IMR-90 (cell line): ENCODE results near the gene ERMARD. TPM values are rescaled to one million over a fixed set of nuclear protein-coding genes. Genes with fewer than 3 reads are reported as not detected.

Experiments used
- ATAC-seq: fragments of 200-7000 bp; cut with Tn5 transposase; 2 replicates; pipeline ENCODE4 v1.9.1; 2020; ENCODE audit warnings: low read depth, mild to moderate bottlenecking, moderate library complexity
- BruUV-seq: library from RNA; stranded (reverse); fragments of 400-500 nt; replicated peaks from 2 replicates; lab custom pipeline; 2021; lab: Mats Ljungman, UMichigan
- CTCF ChIA-PET: fragments of 300-600 bp; formaldehyde crosslinking; extraction: SDS; loops from one replicate; lab custom pipeline; 2021; ENCODE audit warnings: antibody characterized with exemption; lab: Yijun Ruan, JAX
- POLR2A ChIA-PET: fragments of 300-600 bp; sonication (Branson Sonifier 250); formaldehyde crosslinking; loops from one replicate; lab custom pipeline; 2022; ENCODE audit warnings: antibody characterized with exemption; ENCODE audit not compliant: unreplicated experiment; lab: Charles Lee
- DNase-seq: peaks from one replicate; pipeline ENCODE4 v3.0.0; 2013
- H2AFZ ChIP-seq: replicated peaks from 2 replicates; pipeline ENCODE3; 2013; ENCODE audit warnings: low read length, mild to moderate bottlenecking; ENCODE audit not compliant: poor library complexity
- H2AK5ac ChIP-seq: 2 replicates; pipeline ENCODE4 v1.6.1; 2013; ENCODE audit warnings: low read depth, low read length, inconsistent platforms
- H2AK9ac ChIP-seq: replicated peaks from 2 replicates; pipeline ENCODE3; 2013; ENCODE audit warnings: mild to moderate bottlenecking, low read depth, low read length, moderate library complexity; ENCODE audit not compliant: poor library complexity
- H2BK120ac ChIP-seq: 2 replicates; pipeline ENCODE4 v1.6.1; 2013; ENCODE audit warnings: low read depth, low read length, inconsistent platforms
- H2BK15ac ChIP-seq: 3 replicates; pipeline ENCODE4 v1.6.1; 2013; ENCODE audit warnings: low read depth, low read length, inconsistent platforms
- H2BK20ac ChIP-seq: 2 replicates; pipeline ENCODE4 v1.6.1; 2013; ENCODE audit warnings: low read depth, mild to moderate bottlenecking, inconsistent platforms, low read length, moderate library complexity
- H2BK5ac ChIP-seq: 2 replicates; pipeline ENCODE4 v1.6.1; 2013; ENCODE audit warnings: mild to moderate bottlenecking, low read depth, low read length, inconsistent platforms; ENCODE audit not compliant: poor library complexity, severe bottlenecking
- H3K14ac ChIP-seq: replicated peaks from 2 replicates; pipeline ENCODE4 v1.6.1; 2013; ENCODE audit warnings: low read depth, low read length, inconsistent platforms
- H3K18ac ChIP-seq: 2 replicates; pipeline ENCODE4 v1.6.1; 2013; ENCODE audit warnings: low read depth, low read length, control low read depth
- H3K23ac ChIP-seq: 2 replicates; pipeline ENCODE4 v1.6.1; 2013; ENCODE audit warnings: low read depth, low read length, inconsistent platforms
- H3K27ac ChIP-seq: 2 replicates; pipeline ENCODE4 v1.5.1; 2013; ENCODE audit warnings: mild to moderate bottlenecking, control low read depth, low read length; ENCODE audit not compliant: insufficient read depth
- H3K27me3 ChIP-seq: 2 replicates; pipeline ENCODE4 v1.6.1; 2013; ENCODE audit warnings: low read length; ENCODE audit not compliant: control insufficient read depth, insufficient read depth
- H3K36me3 ChIP-seq: 2 replicates; pipeline ENCODE4 v1.6.1; 2013; ENCODE audit warnings: low read length, mixed read lengths; ENCODE audit not compliant: control insufficient read depth, insufficient read depth
- H3K4ac ChIP-seq: 2 replicates; pipeline ENCODE4 v1.6.1; 2013; ENCODE audit warnings: low read depth, low read length, inconsistent platforms
- H3K4me1 ChIP-seq: 2 replicates; pipeline ENCODE4 v1.6.1; 2013; ENCODE audit warnings: low read length, mixed read lengths; ENCODE audit not compliant: control insufficient read depth, insufficient read depth
- H3K4me2 ChIP-seq: 2 replicates; pipeline ENCODE4 v1.6.1; 2013; ENCODE audit warnings: low read depth, mild to moderate bottlenecking, control low read depth, low read length, moderate library complexity
- H3K4me3 ChIP-seq: 2 replicates; pipeline ENCODE4 v1.5.1; 2013; ENCODE audit warnings: low read depth, mild to moderate bottlenecking, control low read depth, low read length, moderate library complexity; ENCODE audit not compliant: insufficient read depth
- H3K56ac ChIP-seq: 2 replicates; pipeline ENCODE4 v1.6.1; 2013; ENCODE audit warnings: low read length, inconsistent platforms; ENCODE audit not compliant: insufficient read depth; ENCODE audit errors: extremely low read depth
- H3K79me1 ChIP-seq, 2 experiments: 2 replicates each; pipeline ENCODE4 v1.6.1; 2013; ENCODE audit warnings: low read length in 2 of 2, inconsistent platforms in 1 of 2, low read depth in 1 of 2
- H3K9ac ChIP-seq: 2 replicates; pipeline ENCODE4 v1.6.1; 2013; ENCODE audit warnings: low read depth, low read length, control low read depth
- H3K9me1 ChIP-seq: 2 replicates; pipeline ENCODE4 v1.6.1; 2013; ENCODE audit warnings: low read length, inconsistent platforms; ENCODE audit not compliant: insufficient read depth
- H3K9me3 ChIP-seq: 2 replicates; pipeline ENCODE4 v1.6.1; 2013; ENCODE audit warnings: low read length; ENCODE audit not compliant: control insufficient read depth, insufficient read depth
- H4K20me1 ChIP-seq: 2 replicates; pipeline ENCODE4 v1.6.1; 2013; ENCODE audit warnings: low read length, inconsistent platforms; ENCODE audit not compliant: insufficient read depth
- H4K5ac ChIP-seq: 2 replicates; pipeline ENCODE4 v1.6.1; 2013; ENCODE audit warnings: mild to moderate bottlenecking, low read depth, low read length, control low read depth
- H4K8ac ChIP-seq, 2 experiments: 2 replicates each; pipeline ENCODE4 v1.6.1; 2013; ENCODE audit warnings: low read depth in 2 of 2, low read length in 2 of 2, control low read depth in 1 of 2, inconsistent platforms in 1 of 2
- H4K91ac ChIP-seq: 2 replicates; pipeline ENCODE4 v1.6.1; 2013; ENCODE audit warnings: low read depth, low read length, inconsistent platforms; ENCODE audit not compliant: insufficient read depth
- FOS ChIP-seq: fragments of 150-350 bp; IDR thresholded peaks from 2 replicates; pipeline ENCODE4 v1.6.1; 2016; ENCODE audit warnings: low read depth, low read length
- POLR2A ChIP-seq: IDR thresholded peaks from 2 replicates; pipeline ENCODE4 v1.6.1; 2012; ENCODE audit warnings: mild to moderate bottlenecking, low read depth, low read length
- RCOR1 ChIP-seq: IDR thresholded peaks from 2 replicates; pipeline ENCODE4 v1.6.1; 2012; ENCODE audit warnings: mild to moderate bottlenecking, low read length, improper control_type of control experiment; ENCODE audit not compliant: insufficient replicate concordance
- RFX5 ChIP-seq: IDR thresholded peaks from 2 replicates; pipeline ENCODE4 v1.8.0; 2012; ENCODE audit warnings: low read depth, mild to moderate bottlenecking, low read length, moderate library complexity
- WGBS, 2 experiments: methylation state at CpG; one replicate each; pipeline versions ENCODE4 v1.1.5 to v1.1.7; 2013; ENCODE audit warnings: missing lambda C conversion rate in 2 of 2; ENCODE audit not compliant: insufficient read length in 1 of 2; ENCODE audit errors: extremely low coverage in 2 of 2; 5-methylcytosine and 5-hydroxymethylcytosine counted together
- dilution Hi-C: fragments of 300-500 bp; cut with HindIII; formaldehyde crosslinking; loops from one replicate; pipeline ENCODE4 v1.14.3; 2018; ENCODE audit warnings: low sequenced_read_pairs; ENCODE audit not compliant: unreplicated experiment
- in situ Hi-C: fragments of 300-500 bp; cut with MboI; formaldehyde crosslinking; loops from 3 replicates; pipeline ENCODE4 v1.14.3; 2019; ENCODE audit warnings: low sequenced_read_pairs, inconsistent platforms, mixed read lengths
- intact Hi-C: fragments of 100-400 bp; cut with micrococcal nuclease; formaldehyde crosslinking; loops from 2 replicates; pipeline ENCODE4 v1.10.0; 2022
- polyA plus RNA-seq, 3 experiments: library from polyadenylated mRNA; depleted of rRNA; stranded (reverse); fragments of >200 nt; gene quantifications; 2 replicates each; pipeline ENCODE4 v1.2.3, GENCODE V29; 2012; ENCODE audit warnings: low replicate concordance in 1 of 3
- total RNA-seq: library from RNA; depleted of rRNA; stranded (reverse); fragments of >200 nt; gene quantifications from 2 replicates; pipeline ENCODE4 v1.2.3, GENCODE V29; 2012

Gene ERMARD
- total and polyA plus RNA-seq, 2 of the 4 experiments (the other 2 are of a cell fraction) = 15.1 to 25.4 TPM

DNA sequence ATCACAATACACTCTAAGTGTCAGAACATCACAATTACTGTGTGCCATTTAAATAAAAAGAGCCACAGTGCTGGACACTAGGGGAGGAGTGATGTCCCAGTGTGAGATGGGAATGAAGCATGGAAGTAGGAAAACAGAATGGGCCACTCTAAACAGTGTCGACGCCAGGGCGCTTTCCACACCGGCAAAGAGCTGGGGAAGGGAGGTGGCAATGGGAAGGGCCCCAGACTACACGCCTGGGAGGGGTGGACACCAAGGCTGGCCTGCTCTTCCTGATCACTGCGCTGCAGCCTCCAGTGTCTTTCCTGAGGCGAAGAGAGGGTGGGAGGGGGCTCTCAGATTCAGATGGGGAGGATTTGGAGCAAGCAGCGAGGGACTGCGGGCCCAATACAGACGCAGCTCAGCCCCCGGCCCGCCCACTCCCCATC, 75.9 kb downstream of the ERMARD start:
- H2AFZ ChIP-seq = no peak overlapping the region
- DNase-seq (no peak), ATAC-seq (no peak)
- H3K18ac ChIP-seq = no peak overlapping the region
- H3K4me3 ChIP-seq = no peak overlapping the region
- no peak overlapping the region for H3K14ac ChIP-seq
- BruUV-seq = no TSS peak
- H2BK15ac ChIP-seq = no peak overlapping the region
- no peak overlapping the region for H2AK9ac ChIP-seq
- no peaks in the 10 kb centered on the region for H3K36me3 ChIP-seq
- intact Hi-C loops = no loop called here
- no peak overlapping the region for H3K9ac ChIP-seq
- no peaks in the 10 kb centered on the region for H3K79me1 ChIP-seq
- no peak overlapping the region for H2BK20ac ChIP-seq
- no peak overlapping the region for H3K4me2 ChIP-seq
- POLR2A ChIA-PET = no interaction called here
- H2BK120ac ChIP-seq = no peak overlapping the region
- no peak for TF ChIP-seq POLR2A
- no peak for TF ChIP-seq RCOR1
- no peak for TF ChIP-seq FOS
- no peak for TF ChIP-seq RFX5
- H4K20me1 ChIP-seq = no peaks in the 10 kb centered on the region
- H4K5ac ChIP-seq = no peak overlapping the region
- H3K56ac ChIP-seq = no peak overlapping the region
- H3K27me3 ChIP-seq = peaks cover 4% of the 10 kb centered on the region; the same call in 1 of the 2 replicates
- WGBS, 2 experiments = 59% methylated on average over 5 of the region's 12 CpGs; no CpG with 5 or more reads in 1 of the 2 experiments
- H2BK5ac ChIP-seq = no peak overlapping the region
- no peak overlapping the region for H4K8ac ChIP-seq
- H3K4ac ChIP-seq = no peak overlapping the region
- H3K27ac ChIP-seq = no peak overlapping the region
- dilution Hi-C loops = no loop called here
- no peak overlapping the region for H2AK5ac ChIP-seq
- H3K9me3 ChIP-seq = no peaks in the 10 kb centered on the region; the same call in 1 of the 2 replicates
- in situ Hi-C loops = no loop called here
- no peak overlapping the region for H4K91ac ChIP-seq
- no peak overlapping the region for H3K23ac ChIP-seq
- CTCF ChIA-PET = no interaction called here
- H3K4me1 ChIP-seq = no peaks in the 10 kb centered on the region
- no peaks in the 10 kb centered on the region for H3K9me1 ChIP-seq
